Muscle layer of duodenum (tissue), 2 donors: ENCODE data around the gene GRK6.

Experiments
- H3K27ac ChIP-seq: one replicate; pipeline ENCODE4 v1.7.0; 2013; ENCODE audit warnings: mild to moderate bottlenecking, low read length
- H3K27me3 ChIP-seq: one replicate; pipeline ENCODE4 v1.7.0; 2013; ENCODE audit warnings: low read depth, mild to moderate bottlenecking, control low read depth, low read length
- H3K36me3 ChIP-seq, 2 donors: one replicate each; pipeline ENCODE4 v1.7.0; 2013; ENCODE audit warnings: low read length in 2 of 2, control low read depth in 1 of 2, mild to moderate bottlenecking in 1 of 2; ENCODE audit not compliant: insufficient read depth in 2 of 2, control insufficient read depth in 1 of 2
- H3K4me1 ChIP-seq, 2 donors: one replicate each; pipeline ENCODE4 v1.7.0; 2013; ENCODE audit warnings: low read length in 2 of 2, mild to moderate bottlenecking in 2 of 2, control low read depth in 1 of 2, moderate library complexity in 1 of 2; ENCODE audit not compliant: insufficient read depth in 2 of 2, control insufficient read depth in 1 of 2
- H3K4me3 ChIP-seq, 2 donors: one replicate each; pipeline ENCODE4 v1.7.0; 2013; ENCODE audit warnings: low read length in 2 of 2, low read depth in 1 of 2, mild to moderate bottlenecking in 1 of 2
- H3K9me3 ChIP-seq, 2 donors: one replicate each; pipeline ENCODE4 v1.7.0; 2013; ENCODE audit warnings: low read length in 2 of 2, control low read depth in 1 of 2, mild to moderate bottlenecking in 1 of 2; ENCODE audit not compliant: control insufficient read depth in 1 of 2
- donor health status: healthy.

Gene GRK6

GRCh38 chr5:177489119-177489716 is 62.7 kb downstream of the GRK6 start:
- Histone ChIP-seq H3K9me3 (no peaks in the 10 kb centered on the region), H3K4me1 (peaks cover 21 to 81% of the 10 kb centered on the region in 2 donors), H3K36me3 (peaks cover 28 to 75% of the 10 kb centered on the region in 2 donors), H3K27me3 (no peaks in the 10 kb centered on the region), H3K4me3 (peak overlapping the region in 1 of 2 donors; percentile 19), H3K27ac (no peak overlapping the region)

DNA sequence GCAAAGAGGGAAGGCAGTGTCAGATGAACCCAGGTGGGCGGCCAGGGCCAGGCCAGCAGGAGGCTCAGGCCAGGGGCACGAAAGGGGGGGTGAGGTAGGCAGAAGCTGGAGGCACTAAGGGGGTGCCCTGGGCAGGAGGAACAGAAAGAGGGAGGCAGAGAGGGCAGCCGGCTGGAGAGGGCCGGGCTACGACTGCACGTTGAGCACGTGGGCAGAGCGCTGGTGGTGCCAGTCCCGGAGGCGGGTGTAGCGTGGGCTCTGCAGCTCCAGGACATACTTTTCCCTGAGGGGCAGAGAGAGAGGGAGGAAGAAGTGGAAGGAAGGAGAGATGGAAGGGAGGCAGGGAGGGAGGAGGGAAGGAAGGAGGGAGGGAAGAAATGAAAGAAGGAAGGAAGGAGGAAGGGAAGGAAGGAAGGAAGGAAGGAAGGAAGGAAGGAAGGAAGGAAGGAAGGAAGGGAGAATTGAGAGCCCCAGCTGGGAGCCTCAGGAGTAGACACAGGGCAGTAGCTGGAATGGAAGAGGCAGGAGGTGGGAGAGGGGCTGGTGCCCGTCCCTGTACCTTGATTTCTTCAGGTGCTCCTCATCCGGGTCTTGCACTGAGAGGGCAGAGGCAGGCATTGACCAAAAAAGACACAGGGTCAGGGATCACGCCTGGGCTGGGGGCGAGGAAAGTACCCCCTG is 64.0 kb downstream of the GRK6 start:
- Histone ChIP-seq H3K4me1 (peaks cover 19 to 81% of the 10 kb centered on the region in 2 donors), H3K4me3 (peak overlapping the region in 1 of 2 donors; percentile 19), H3K27me3 (no peaks in the 10 kb centered on the region), H3K36me3 (peaks cover 23 to 80% of the 10 kb centered on the region in 2 donors), H3K9me3 (no peaks in the 10 kb centered on the region), H3K27ac (no peak overlapping the region)

DNA sequence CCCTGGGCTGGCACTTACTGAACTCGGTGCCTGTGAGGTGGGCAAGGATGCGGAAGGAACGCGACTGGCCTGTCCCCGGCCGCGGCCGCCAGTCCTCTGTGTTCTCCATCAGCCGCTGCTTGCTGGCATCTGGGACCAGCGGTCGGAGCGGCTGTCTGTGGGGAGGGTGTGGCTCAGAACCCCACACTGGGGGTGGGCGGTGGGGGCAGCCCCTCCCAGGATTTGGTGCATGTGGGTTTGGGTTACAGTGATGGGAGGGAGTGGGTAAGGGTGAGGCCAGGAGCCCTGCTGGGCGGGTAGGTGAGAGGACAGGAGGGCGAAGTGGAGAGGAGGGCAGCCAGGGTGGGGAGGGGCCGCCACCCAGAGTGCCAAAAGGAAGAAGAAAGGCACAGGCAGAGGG is 64.5 kb downstream of the GRK6 start:
- Histone ChIP-seq H3K9me3 (no peaks in the 10 kb centered on the region), H3K27ac (no peak overlapping the region), H3K36me3 (peaks cover 23 to 76% of the 10 kb centered on the region in 2 donors), H3K4me1 (peaks cover 19 to 83% of the 10 kb centered on the region in 2 donors), H3K27me3 (no peaks in the 10 kb centered on the region), H3K4me3 (no peak overlapping the region)

DNA sequence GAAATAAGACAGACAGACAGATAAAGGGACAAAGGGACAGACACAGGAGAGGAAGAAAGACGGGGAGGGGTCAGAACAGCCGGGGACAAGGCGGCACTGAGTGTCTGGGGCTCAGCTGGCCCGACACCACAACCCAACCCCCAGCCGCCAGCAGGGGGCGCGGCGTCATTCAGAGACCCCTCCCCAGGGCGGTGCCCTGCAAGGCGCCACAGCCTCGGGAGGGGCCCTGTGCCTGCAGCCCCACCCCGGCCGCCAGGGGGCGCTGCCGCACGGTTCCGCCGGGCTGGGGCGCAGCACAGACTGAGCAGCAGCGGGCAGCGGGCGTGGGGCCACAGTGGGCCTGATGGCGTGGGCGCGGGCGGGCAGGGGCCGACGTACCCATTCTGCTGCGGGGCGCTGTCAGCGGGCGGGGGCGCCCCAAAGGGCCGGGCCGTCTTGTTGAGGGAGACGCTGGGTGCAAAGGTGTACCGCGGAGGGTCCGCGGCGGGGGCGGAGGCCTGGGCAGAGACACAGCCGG is 65.0 kb downstream of the GRK6 start:
- peaks cover 18 to 72% of the 10 kb centered on the region in 2 donors for H3K36me3 ChIP-seq
- no peak overlapping the region for H3K27ac ChIP-seq
- H3K4me1 ChIP-seq: peaks cover 19 to 83% of the 10 kb centered on the region in 2 donors
- no peaks in the 10 kb centered on the region for H3K9me3 ChIP-seq
- H3K4me3 ChIP-seq: no peak overlapping the region
- no peaks in the 10 kb centered on the region for H3K27me3 ChIP-seq

DNA sequence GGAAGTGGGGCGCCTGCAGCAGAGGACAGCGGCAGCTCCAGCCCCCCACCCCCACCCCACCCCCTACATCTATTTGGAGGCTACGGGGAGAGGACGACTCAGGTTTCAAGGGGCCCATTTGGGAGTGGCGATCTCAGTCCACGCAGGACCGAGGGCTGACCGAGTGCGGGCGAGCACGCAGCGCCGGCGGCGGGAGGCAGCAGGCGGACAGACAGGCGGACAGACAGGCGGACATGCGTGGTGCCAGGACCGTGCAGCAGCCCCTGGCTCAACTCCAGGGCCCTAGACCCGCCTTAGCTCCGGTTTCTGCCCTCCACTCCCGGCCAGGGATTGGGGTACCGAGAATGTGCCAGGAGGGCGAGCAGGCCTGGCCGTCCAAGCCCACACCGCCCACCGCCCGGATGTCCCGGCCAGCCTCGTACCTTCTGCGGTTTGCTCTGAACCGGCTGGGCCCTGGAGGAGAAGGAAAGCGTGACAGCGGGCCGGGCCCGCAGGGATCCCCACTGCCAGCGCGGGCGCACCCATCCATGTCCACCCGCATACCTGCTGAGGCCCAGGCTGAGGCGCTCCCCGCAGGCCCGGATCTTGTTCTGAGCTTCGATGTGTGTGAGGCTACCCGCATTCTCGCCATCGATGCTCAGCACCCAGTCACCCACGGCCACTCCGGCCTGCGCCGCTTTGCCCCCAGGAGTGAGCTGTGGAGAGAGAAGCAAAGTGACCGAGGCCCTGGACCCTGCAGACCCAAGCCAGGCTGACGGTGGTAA is 65.7 kb downstream of the GRK6 start:
- H3K4me3 ChIP-seq: peak overlapping the region in 1 of 2 donors; percentile 32
- H3K9me3 ChIP-seq: no peaks in the 10 kb centered on the region
- no peak overlapping the region for H3K27ac ChIP-seq
- H3K4me1 ChIP-seq: peaks cover 19 to 84% of the 10 kb centered on the region in 2 donors
- H3K36me3 ChIP-seq: peaks cover 17 to 69% of the 10 kb centered on the region in 2 donors
- no peaks in the 10 kb centered on the region for H3K27me3 ChIP-seq
